Fibroblast of lung (primary cell): ENCODE data around the gene TSPAN18. TPM values are rescaled to one million over a fixed set of nuclear protein-coding genes. Genes with fewer than 3 reads are reported as not detected.
A peak's percentile ranks its signal among the peaks of the same experiment; 100 is the strongest.

ENCODE experiments used
- DNase-seq, 2 donors: peaks; one replicate each; pipeline versions ENCODE4 v3.0.0 to v3.0.0-alpha.2; 2010; ENCODE audit warnings: low read depth in 2 of 2
- H2AFZ ChIP-seq: 2 replicates; pipeline ENCODE4 v1.5.1; 2012; ENCODE audit warnings: low read length, control low read depth, inconsistent platforms
- H3K27ac ChIP-seq: 2 replicates; pipeline ENCODE4 v1.5.1; 2011; ENCODE audit warnings: low read length, control low read depth; ENCODE audit not compliant: insufficient read depth
- H3K27me3 ChIP-seq: 2 replicates; pipeline ENCODE4 v1.5.1; 2011; ENCODE audit warnings: mild to moderate bottlenecking, low read length; ENCODE audit not compliant: control insufficient read depth, insufficient read depth
- H3K36me3 ChIP-seq: 2 replicates; pipeline ENCODE4 v1.5.1; 2011; ENCODE audit warnings: low read length; ENCODE audit not compliant: control insufficient read depth, insufficient read depth
- H3K4me1 ChIP-seq: 2 replicates; pipeline ENCODE4 v1.5.1; 2011; ENCODE audit warnings: low read length; ENCODE audit not compliant: control insufficient read depth, insufficient read depth; ENCODE audit errors: extremely low read depth
- H3K4me2 ChIP-seq: 2 replicates; pipeline ENCODE4 v1.5.1; 2011; ENCODE audit warnings: low read length, control low read depth; ENCODE audit not compliant: insufficient read depth; ENCODE audit errors: extremely low read depth
- H3K4me3 ChIP-seq, 4 experiments: fragments of 200-600 bp in 1 of 4; sonication (generic) in 1 of 4; replicated peaks in 1 of 4; 2 replicates each; pipeline ENCODE4 v1.5.1; 2011 to 2016; ENCODE audit warnings: low read length in 4 of 4, low read depth in 3 of 4, mild to moderate bottlenecking in 3 of 4, control low read depth in 2 of 4, inconsistent platforms in 1 of 4, mixed read lengths in 1 of 4; ENCODE audit not compliant: insufficient read depth in 1 of 4; ENCODE audit errors: control extremely low read depth in 1 of 4
- H3K79me2 ChIP-seq: 2 replicates; pipeline ENCODE4 v1.5.1; 2012; ENCODE audit warnings: mild to moderate bottlenecking, low read length, inconsistent platforms; ENCODE audit not compliant: control insufficient read depth, insufficient read depth
- H3K9ac ChIP-seq: 2 replicates; pipeline ENCODE4 v1.5.1; 2011; ENCODE audit warnings: mild to moderate bottlenecking, low read length, control low read depth; ENCODE audit not compliant: insufficient read depth
- H3K9me3 ChIP-seq: 2 replicates; pipeline ENCODE4 v1.5.1; 2012; ENCODE audit warnings: low read depth, low read length; ENCODE audit not compliant: control insufficient read depth, insufficient read depth
- H4K20me1 ChIP-seq: 2 replicates; pipeline ENCODE4 v1.5.1; 2011; ENCODE audit warnings: low read length; ENCODE audit not compliant: control insufficient read depth, insufficient read depth; ENCODE audit errors: extremely low read depth
- CTCF ChIP-seq, 2 donors: IDR thresholded peaks in 1 of 2; conservative IDR thresholded peaks in 1 of 2; 1 replicate in 1 of 2; 2 replicates in 1 of 2; pipeline ENCODE4 v1.5.1; 2011 to 2012; ENCODE audit warnings: low read length in 2 of 2, control low read depth in 1 of 2, inconsistent platforms in 1 of 2, low read depth in 1 of 2, mild to moderate bottlenecking in 1 of 2
- EZH2 ChIP-seq: IDR thresholded peaks from 2 replicates; pipeline ENCODE4 v1.5.1; 2012; ENCODE audit warnings: low read length, control low read depth, mild to moderate bottlenecking; ENCODE audit errors: missing control alignments
- polyA plus RNA-seq, 2 donors: library from polyadenylated mRNA; depleted of rRNA in 1 of 2; stranded (reverse) in 1 of 2; unstranded in 1 of 2; fragments of >200 nt; gene quantifications; 2 replicates each; pipeline ENCODE4 v1.2.1, GENCODE V29; 2011 to 2012; ENCODE audit warnings: missing spikeins in 1 of 2
- total RNA-seq: library from RNA; depleted of rRNA; stranded (reverse); fragments of >200 nt; gene quantifications from 2 replicates; pipeline ENCODE4 v1.2.1, GENCODE V29; 2014

The TSPAN18 gene
- total and polyA plus RNA-seq, 2 donors (not counting 1 experiment from before 2014, with no cell fraction given), result 0.15 TPM; not detected in 1

- no peaks in the 10 kb centered on the region for H3K79me2 ChIP-seq
- no peaks in the 10 kb centered on the region for H3K36me3 ChIP-seq
- TF ChIP-seq EZH2 (no peak), CTCF (conservative IDR thresholded peaks at IDR 0.05 in 1 of 2, IDR thresholded peaks at IDR 0.05 in 1 of 2; ENCODE audit: low read depth in 1 of 2, low read length in 2 of 2) (no peak)
- H3K27ac ChIP-seq, result no peak overlapping the region
- no peaks in the 10 kb centered on the region for H3K9me3 ChIP-seq
- DNase-seq, result no peak
- H3K4me1 ChIP-seq, result peaks cover 7% of the 10 kb centered on the region
- no peak overlapping the region for H3K4me3 ChIP-seq
- H3K4me2 ChIP-seq, result no peak overlapping the region
- no peaks in the 10 kb centered on the region for H4K20me1 ChIP-seq
- peaks cover 11% of the 10 kb centered on the region for H3K27me3 ChIP-seq
- no peak overlapping the region for H2AFZ ChIP-seq
- H3K9ac ChIP-seq, result no peak overlapping the region
Observed at GRCh38 chr11:44855493-44855849, 128.7 kb downstream of the TSPAN18 start.

GRCh38 chr11:44857490-44858090 lies 130.8 kb downstream of the TSPAN18 start:
- no peaks in the 10 kb centered on the region for H3K9me3 ChIP-seq
- no peak overlapping the region for H3K9ac ChIP-seq
- no peak overlapping the region for H2AFZ ChIP-seq
- H3K27me3 ChIP-seq, result peaks cover 11% of the 10 kb centered on the region
- H3K4me2 ChIP-seq, result no peak overlapping the region
- no peak overlapping the region for H3K27ac ChIP-seq
- no peak for DNase-seq
- H4K20me1 ChIP-seq, result no peaks in the 10 kb centered on the region
- H3K79me2 ChIP-seq, result no peaks in the 10 kb centered on the region
- peaks cover 17% of the 10 kb centered on the region for H3K4me1 ChIP-seq
- H3K4me3 ChIP-seq, result no peak overlapping the region
- no peak for TF ChIP-seq EZH2
- TF ChIP-seq CTCF (conservative IDR thresholded peaks at IDR 0.05 in 1 of 2, IDR thresholded peaks at IDR 0.05 in 1 of 2; ENCODE audit: low read depth in 1 of 2, low read length in 2 of 2), result no peak
- H3K36me3 ChIP-seq, result no peaks in the 10 kb centered on the region

- no peak overlapping the region for H2AFZ ChIP-seq
- H3K36me3 ChIP-seq, result no peaks in the 10 kb centered on the region
- no peak overlapping the region for H3K9ac ChIP-seq
- no peaks in the 10 kb centered on the region for H4K20me1 ChIP-seq
- peak in 1 of 2 donors; percentile 49 for DNase-seq
- no peak overlapping the region for H3K27ac ChIP-seq
- no peaks in the 10 kb centered on the region for H3K9me3 ChIP-seq
- H3K4me1 ChIP-seq, result peaks cover 23% of the 10 kb centered on the region
- H3K27me3 ChIP-seq, result peaks cover 11% of the 10 kb centered on the region
- H3K4me3 ChIP-seq, result no peak overlapping the region
- H3K4me2 ChIP-seq, result no peak overlapping the region
- no peaks in the 10 kb centered on the region for H3K79me2 ChIP-seq
- TF ChIP-seq CTCF (conservative IDR thresholded peaks at IDR 0.05 in 1 of 2, IDR thresholded peaks at IDR 0.05 in 1 of 2; ENCODE audit: low read depth in 1 of 2, low read length in 2 of 2), result no peak
- no peak for TF ChIP-seq EZH2
Observed at GRCh38 chr11:44858796-44859527, 132.2 kb downstream of the TSPAN18 start.
